Astrocyte (in vitro differentiated cells and primary cell): Measurements from ENCODE around the gene FOXP2. TPM values are rescaled to one million over a fixed set of nuclear protein-coding genes. Genes with fewer than 3 reads are reported as not detected.

ENCODE experiments used
- DNase-seq: peaks from one replicate; pipeline ENCODE4 v3.0.0-alpha.2; 2010; ENCODE audit warnings: low read depth
- FAIRE-seq: peaks from 2 replicates; lab custom pipeline; 2011; peaks lifted over from hg19 to GRCh38; lab: Jason Lieb, UNC
- H2AFZ ChIP-seq: 2 replicates; pipeline ENCODE4 v1.6.0; 2012; ENCODE audit warnings: low read depth, low read length, inconsistent platforms
- H3K27ac ChIP-seq: 2 replicates; pipeline ENCODE4 v1.5.1; 2011; ENCODE audit warnings: low read depth, low read length, inconsistent platforms
- H3K27me3 ChIP-seq: 2 replicates; pipeline ENCODE4 v1.6.0; 2011; ENCODE audit warnings: low read length, inconsistent platforms; ENCODE audit not compliant: insufficient read depth
- H3K36me3 ChIP-seq: 2 replicates; pipeline ENCODE4 v1.5.1; 2011; ENCODE audit warnings: low read length, inconsistent platforms; ENCODE audit not compliant: insufficient read depth
- H3K4me1 ChIP-seq: 2 replicates; pipeline ENCODE4 v1.5.1; 2011; ENCODE audit warnings: low read length, inconsistent platforms; ENCODE audit not compliant: insufficient read depth
- H3K4me2 ChIP-seq: 2 replicates; pipeline ENCODE4 v1.6.0; 2012; ENCODE audit warnings: low read length, inconsistent platforms
- H3K4me3 ChIP-seq: 2 replicates; pipeline ENCODE4 v1.5.1; 2011; ENCODE audit warnings: low read depth, mild to moderate bottlenecking, low read length, inconsistent platforms; ENCODE audit not compliant: insufficient read depth
- H3K79me2 ChIP-seq: 2 replicates; pipeline ENCODE4 v1.6.0; 2012; ENCODE audit warnings: mild to moderate bottlenecking, low read length, inconsistent platforms; ENCODE audit not compliant: insufficient read depth
- H3K9ac ChIP-seq: 2 replicates; pipeline ENCODE4 v1.6.0; 2012; ENCODE audit warnings: mild to moderate bottlenecking, low read length, inconsistent platforms
- H3K9me3 ChIP-seq: 2 replicates; pipeline ENCODE4 v1.5.1; 2012; ENCODE audit warnings: low read depth, mild to moderate bottlenecking, low read length, inconsistent platforms; ENCODE audit not compliant: insufficient read depth
- H4K20me1 ChIP-seq: 2 replicates; pipeline ENCODE4 v1.6.0; 2012; ENCODE audit warnings: low read length, inconsistent platforms; ENCODE audit not compliant: insufficient read depth
- H3K27ac Mint-ChIP-seq: one replicate; pipeline ENCODE4 v1.8.0; 2021; ENCODE audit warnings: mild to moderate bottlenecking, mixed read lengths; ENCODE audit not compliant: unreplicated experiment
- H3K27me3 Mint-ChIP-seq: one replicate; pipeline ENCODE4 v1.8.0; 2021; ENCODE audit warnings: low read depth, mixed read lengths; ENCODE audit not compliant: unreplicated experiment
- H3K36me3 Mint-ChIP-seq: one replicate; pipeline ENCODE4 v1.8.0; 2021; ENCODE audit warnings: low read depth, mixed read lengths; ENCODE audit not compliant: unreplicated experiment
- H3K4me1 Mint-ChIP-seq: one replicate; pipeline ENCODE4 v1.8.0; 2021; ENCODE audit warnings: low read depth, mixed read lengths; ENCODE audit not compliant: unreplicated experiment
- H3K4me3 Mint-ChIP-seq: one replicate; pipeline ENCODE4 v1.8.0; 2021; ENCODE audit warnings: mild to moderate bottlenecking, moderate library complexity, mixed read lengths; ENCODE audit not compliant: unreplicated experiment
- H3K9me3 Mint-ChIP-seq: one replicate; pipeline ENCODE4 v1.8.0; 2021; ENCODE audit warnings: mild to moderate bottlenecking, mixed read lengths; ENCODE audit not compliant: unreplicated experiment
- CTCF ChIP-seq: IDR thresholded peaks from 2 replicates; pipeline ENCODE4 v1.5.1; 2011; ENCODE audit warnings: low read depth, mild to moderate bottlenecking, inconsistent platforms, low read length, moderate library complexity; ENCODE audit not compliant: insufficient read depth
- EZH2 ChIP-seq: IDR thresholded peaks from 2 replicates; pipeline ENCODE4 v1.6.1; 2012; ENCODE audit warnings: mild to moderate bottlenecking, low read length, inconsistent platforms; ENCODE audit not compliant: insufficient read depth
- total RNA-seq: library from RNA; stranded (reverse); gene quantifications from 2 replicates; pipeline ENCODE4 v1.2.1, GENCODE V29; 2021

The FOXP2 gene
- total RNA-seq, 1 donor from 2014 or later = 3.4 TPM

GRCh38 chr7:114691605-114692004, 277.0 kb downstream of the FOXP2 start:
- Mint-ChIP-seq H3K4me1 (no peaks in the 10 kb centered on the region), H3K9me3 (no peaks in the 10 kb centered on the region), H3K36me3 (no peaks in the 10 kb centered on the region), H3K4me3 (no peak overlapping the region), H3K27me3 (no peaks in the 10 kb centered on the region), H3K27ac (no peak overlapping the region)
- Histone ChIP-seq H3K9ac (no peak overlapping the region), H3K4me1 (no peaks in the 10 kb centered on the region), H3K36me3 (no peaks in the 10 kb centered on the region), H3K9me3 (no peaks in the 10 kb centered on the region), H3K79me2 (no peaks in the 10 kb centered on the region), H2AFZ (no peak overlapping the region), H3K4me3 (no peak overlapping the region), H3K4me2 (no peak overlapping the region), H4K20me1 (no peaks in the 10 kb centered on the region), H3K27me3 (no peaks in the 10 kb centered on the region), H3K27ac (no peak overlapping the region)
- TF ChIP-seq CTCF = no peak
- no peak for TF ChIP-seq EZH2
- DNase-seq (no peak), FAIRE-seq (no peak)

GRCh38 chr7:114695182-114695581, 280.6 kb downstream of the FOXP2 start:
- FAIRE-seq (no peak), DNase-seq (no peak)
- no peaks in the 10 kb centered on the region for H3K36me3 ChIP-seq
- no peaks in the 10 kb centered on the region for H3K4me1 Mint-ChIP-seq
- H3K36me3 Mint-ChIP-seq = no peaks in the 10 kb centered on the region
- H3K27ac ChIP-seq = no peak overlapping the region
- TF ChIP-seq EZH2 (no peak), CTCF (no peak)
- H2AFZ ChIP-seq = no peak overlapping the region
- H3K27ac Mint-ChIP-seq = no peak overlapping the region
- no peaks in the 10 kb centered on the region for H3K27me3 ChIP-seq
- H3K79me2 ChIP-seq = no peaks in the 10 kb centered on the region
- no peak overlapping the region for H3K9ac ChIP-seq
- no peaks in the 10 kb centered on the region for H3K9me3 ChIP-seq
- no peaks in the 10 kb centered on the region for H4K20me1 ChIP-seq
- H3K4me3 Mint-ChIP-seq = no peak overlapping the region
- H3K4me3 ChIP-seq = no peak overlapping the region
- no peaks in the 10 kb centered on the region for H3K4me1 ChIP-seq
- H3K4me2 ChIP-seq = no peak overlapping the region
- no peaks in the 10 kb centered on the region for H3K9me3 Mint-ChIP-seq
- H3K27me3 Mint-ChIP-seq = no peaks in the 10 kb centered on the region

GRCh38 chr7:114700247-114700928, 285.8 kb downstream of the FOXP2 start:
- Histone ChIP-seq H2AFZ (no peak overlapping the region), H4K20me1 (no peaks in the 10 kb centered on the region)

More at GRCh38 chr7:114700247-114700928, 285.8 kb downstream of the FOXP2 start:
- TF ChIP-seq EZH2 (no peak), CTCF (no peak)
- no peak overlapping the region for H3K9ac ChIP-seq
- H3K27me3 ChIP-seq = no peaks in the 10 kb centered on the region
- Mint-ChIP-seq H3K4me1 (no peaks in the 10 kb centered on the region), H3K27ac (no peak overlapping the region), H3K4me3 (no peak overlapping the region), H3K9me3 (peaks cover 5% of the 10 kb centered on the region), H3K36me3 (no peaks in the 10 kb centered on the region), H3K27me3 (no peaks in the 10 kb centered on the region)
- H3K9me3 ChIP-seq = no peaks in the 10 kb centered on the region
- FAIRE-seq (no peak), DNase-seq (no peak)
- no peaks in the 10 kb centered on the region for H3K4me1 ChIP-seq
- H3K27ac ChIP-seq = no peak overlapping the region
- no peaks in the 10 kb centered on the region for H3K36me3 ChIP-seq
- no peak overlapping the region for H3K4me3 ChIP-seq
- no peak overlapping the region for H3K4me2 ChIP-seq
- no peaks in the 10 kb centered on the region for H3K79me2 ChIP-seq
